HG02588 (cell line): ENCODE results near the gene EIF4E3.

Source experiments
- ATAC-seq: cut with Tn5 transposase; IDR thresholded peaks from one replicate; pipeline ENCODE4 v1.9.1; 2021; ENCODE audit warnings: mild to moderate bottlenecking, moderate library complexity; ENCODE audit not compliant: unreplicated experiment

EIF4E3 gene

GRCh38 chr3:71723452-71724170 is 1.6 kb downstream of the EIF4E3 start:
- no peak for ATAC-seq

GRCh38 chr3:71722693-71723092 is 2.5 kb downstream of the EIF4E3 start:
- no peak for ATAC-seq

- ATAC-seq: no peak
Measured at GRCh38 chr3:71721651-71722157, 3.5 kb downstream of the EIF4E3 start.

- ATAC-seq: no peak
Measured at GRCh38 chr3:71721002-71721401, 4.2 kb downstream of the EIF4E3 start.

- ATAC-seq: no peak
Measured at GRCh38 chr3:71718072-71718471, 7.1 kb downstream of the EIF4E3 start.

GRCh38 chr3:71714595-71714994 is 10.6 kb downstream of the EIF4E3 start:
- no peak for ATAC-seq

GRCh38 chr3:71713041-71713440 is 12.2 kb downstream of the EIF4E3 start:
- no peak for ATAC-seq

- peak; percentile 60 for ATAC-seq
Measured at GRCh38 chr3:71710906-71711494, 14.2 kb downstream of the EIF4E3 start.

- no peak for ATAC-seq
Measured at GRCh38 chr3:71709908-71710511, 15.2 kb downstream of the EIF4E3 start.

GRCh38 chr3:71708476-71709105 is 16.6 kb downstream of the EIF4E3 start:
- ATAC-seq: no peak

GRCh38 chr3:71707595-71707994 is 17.6 kb downstream of the EIF4E3 start:
- no peak for ATAC-seq

- no peak for ATAC-seq
Measured at GRCh38 chr3:71705681-71706080, 19.5 kb downstream of the EIF4E3 start.

- ATAC-seq: no peak
Measured at GRCh38 chr3:71704915-71705314, 20.3 kb downstream of the EIF4E3 start.

- no peak for ATAC-seq
Measured at GRCh38 chr3:71703797-71704196, 21.4 kb downstream of the EIF4E3 start.

- no peak for ATAC-seq
Measured at GRCh38 chr3:71702131-71703024, 22.8 kb downstream of the EIF4E3 start.

- ATAC-seq: no peak
Measured at GRCh38 chr3:71701251-71701762, 23.9 kb downstream of the EIF4E3 start.

- no peak for ATAC-seq
Measured at GRCh38 chr3:71695000-71695482, 30.2 kb downstream of the EIF4E3 start.

- ATAC-seq: no peak
Measured at GRCh38 chr3:71694358-71694999, 30.7 kb downstream of the EIF4E3 start.

GRCh38 chr3:71693641-71694040 is 31.6 kb downstream of the EIF4E3 start:
- no peak for ATAC-seq

- no peak for ATAC-seq
Measured at GRCh38 chr3:71692139-71692538, 33.1 kb downstream of the EIF4E3 start.
